Stomach (tissue), 9 donors: Measurements from ENCODE around the gene CELF2. TPM values are rescaled to one million over a fixed set of nuclear protein-coding genes. Genes with fewer than 3 reads are reported as not detected.

Source experiments
- DNase-seq, 2 donors: peaks; one replicate each; pipeline versions ENCODE4 v3.0.0 to v3.0.0-alpha.2; 2013 to 2019
- H3K27ac ChIP-seq, 5 donors: fragments of 200-600 bp in 4 of 5; sonication (generic) in 4 of 5; one replicate each; pipeline ENCODE4 v1.5.1; 2013 to 2019; ENCODE audit warnings: mild to moderate bottlenecking in 1 of 5, moderate library complexity in 1 of 5
- H3K27me3 ChIP-seq, 3 donors: fragments of 200-600 bp; sonication (generic); one replicate each; pipeline ENCODE4 v1.5.1; 2017 to 2019; ENCODE audit warnings: mixed run types in 1 of 3
- H3K36me3 ChIP-seq, 4 donors: fragments of 200-600 bp; sonication (generic); 1 replicate in 3 of 4; 2 replicates in 1 of 4; pipeline ENCODE4 v1.5.1; 2016 to 2019
- H3K4me1 ChIP-seq, 4 donors: fragments of 200-600 bp; sonication (generic); one replicate each; pipeline ENCODE4 v1.5.1; 2016 to 2019
- H3K4me3 ChIP-seq, 4 donors: fragments of 200-600 bp; sonication (generic) in 3 of 4; one replicate each; pipeline ENCODE4 v1.5.1; 2016 to 2019; ENCODE audit warnings: mild to moderate bottlenecking in 1 of 4
- H3K9me3 ChIP-seq, 4 donors: fragments of 200-600 bp; sonication (generic); one replicate each; pipeline ENCODE4 v1.5.1; 2016 to 2019
- EP300 ChIP-seq: sonication (generic); formaldehyde crosslinking; IDR thresholded peaks from one replicate; pipeline ENCODE4 v1.6.1; 2017; ENCODE audit warnings: antibody characterized with exemption
- POLR2A ChIP-seq, 4 donors: fragments of 450-650 bp; IDR thresholded peaks; one replicate each; pipeline ENCODE4 v1.6.1; 2016; ENCODE audit warnings: antibody characterized with exemption in 4 of 4, control low read depth in 2 of 4, mild to moderate bottlenecking in 1 of 4, moderate library complexity in 1 of 4
- POLR2AphosphoS5 ChIP-seq, 3 donors: sonication (generic); formaldehyde crosslinking; IDR thresholded peaks; one replicate each; pipeline ENCODE4 v1.6.1; 2016; ENCODE audit warnings: antibody characterized with exemption in 3 of 3
- WGBS, 5 donors: extraction: QIAGEN DNeasy Blood & Tissue Kit in 3 of 5; methylation state at CpG; one replicate each; pipeline versions ENCODE4 v1.1.5 to v1.1.7; 2013 to 2018; 5-methylcytosine and 5-hydroxymethylcytosine counted together
- intact Hi-C: fragments of 100-400 bp; cut with DNase I; formaldehyde crosslinking; loops from one replicate; pipeline ENCODE4 v1.15.1; 2023; ENCODE audit warnings: low total_unique reads
- polyA plus RNA-seq, 3 donors: library from polyadenylated mRNA; stranded (reverse); fragments of 200-250 nt; gene quantifications; one replicate each; pipeline ENCODE4 v1.2.3, GENCODE V29; 2013
- total RNA-seq, 5 donors: library from RNA; depleted of rRNA; stranded (reverse); fragments of >200 nt; gene quantifications; one replicate each; pipeline versions ENCODE4 v1.1.0 to v1.2.3, GENCODE V29; 2014 to 2016
- TF ChIP-seq, protein P1 (sequence below), 7 experiments: fragments of 450-650 bp in 4 of 7; fragments of 200-600 bp in 3 of 7; sonication (generic) in 3 of 7; IDR thresholded peaks; one replicate each; pipeline ENCODE4 v1.5.1; 2016 to 2019; ENCODE audit warnings: antibody characterized with exemption in 7 of 7, control low read depth in 2 of 7, mild to moderate bottlenecking in 1 of 7
- donor health status: healthy with polysubstance abuse.
- donor health status: Bipolar disorder and iron deficiency.
- donor health status: healthy.

Gene CELF2
- total and polyA plus RNA-seq, 8 donors, result 3.9 to 65.3 (median 36.1) TPM

GRCh38 chr10:10987111-10987510, 30.6 kb upstream of the CELF2 start:
- H3K36me3 ChIP-seq, result no peaks in the 10 kb centered on the region
- H3K4me1 ChIP-seq, result no peaks in the 10 kb centered on the region
- H3K9me3 ChIP-seq, result no peaks in the 10 kb centered on the region
- no peak overlapping the region for H3K27ac ChIP-seq
- no peak overlapping the region for H3K4me3 ChIP-seq
- no peaks in the 10 kb centered on the region for H3K27me3 ChIP-seq
- TF ChIP-seq, protein P1, sequence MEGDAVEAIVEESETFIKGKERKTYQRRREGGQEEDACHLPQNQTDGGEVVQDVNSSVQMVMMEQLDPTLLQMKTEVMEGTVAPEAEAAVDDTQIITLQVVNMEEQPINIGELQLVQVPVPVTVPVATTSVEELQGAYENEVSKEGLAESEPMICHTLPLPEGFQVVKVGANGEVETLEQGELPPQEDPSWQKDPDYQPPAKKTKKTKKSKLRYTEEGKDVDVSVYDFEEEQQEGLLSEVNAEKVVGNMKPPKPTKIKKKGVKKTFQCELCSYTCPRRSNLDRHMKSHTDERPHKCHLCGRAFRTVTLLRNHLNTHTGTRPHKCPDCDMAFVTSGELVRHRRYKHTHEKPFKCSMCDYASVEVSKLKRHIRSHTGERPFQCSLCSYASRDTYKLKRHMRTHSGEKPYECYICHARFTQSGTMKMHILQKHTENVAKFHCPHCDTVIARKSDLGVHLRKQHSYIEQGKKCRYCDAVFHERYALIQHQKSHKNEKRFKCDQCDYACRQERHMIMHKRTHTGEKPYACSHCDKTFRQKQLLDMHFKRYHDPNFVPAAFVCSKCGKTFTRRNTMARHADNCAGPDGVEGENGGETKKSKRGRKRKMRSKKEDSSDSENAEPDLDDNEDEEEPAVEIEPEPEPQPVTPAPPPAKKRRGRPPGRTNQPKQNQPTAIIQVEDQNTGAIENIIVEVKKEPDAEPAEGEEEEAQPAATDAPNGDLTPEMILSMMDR (IDR thresholded peaks at IDR 0.05), result no peak
- no peak for TF ChIP-seq EP300
- no peak for TF ChIP-seq POLR2AphosphoS5 (IDR thresholded peaks at IDR 0.05)
- TF ChIP-seq POLR2A (IDR thresholded peaks at IDR 0.05), result no peak
- DNase-seq, result no peak
- WGBS, 5 donors, result 69 to 84% (median 77%) methylated on average over 6 of the region's 6 CpGs
- intact Hi-C loops, result no loop called here

DNA sequence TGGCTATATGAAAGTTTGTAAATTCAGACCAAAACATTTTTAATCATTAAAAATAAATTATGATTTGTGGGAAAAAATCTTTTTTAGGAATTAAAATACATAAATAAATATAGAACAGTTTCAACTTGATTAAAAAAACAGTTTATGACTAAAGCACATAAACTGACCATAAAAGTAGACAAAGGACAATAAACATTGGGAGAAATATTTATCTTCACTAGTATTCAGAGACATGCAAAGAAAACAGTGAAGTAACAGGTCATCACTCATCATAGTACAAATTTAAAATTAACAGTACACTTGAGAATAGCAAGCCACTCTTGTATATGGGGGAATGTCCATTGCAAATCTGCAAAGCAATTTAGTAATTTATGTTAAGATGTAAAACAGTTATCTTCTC, 28.0 kb upstream of the CELF2 start:
- intact Hi-C loops, result no loop called here
- no peak for DNase-seq
- no peak overlapping the region for H3K27ac ChIP-seq
- H3K9me3 ChIP-seq, result no peaks in the 10 kb centered on the region
- no peaks in the 10 kb centered on the region for H3K4me1 ChIP-seq
- TF ChIP-seq POLR2A (IDR thresholded peaks at IDR 0.05) (no peak), POLR2AphosphoS5 (IDR thresholded peaks at IDR 0.05) (no peak), EP300 (no peak)
- TF ChIP-seq, protein P1 (IDR thresholded peaks at IDR 0.05), result no peak
- H3K4me3 ChIP-seq, result no peak overlapping the region
- H3K27me3 ChIP-seq, result no peaks in the 10 kb centered on the region
- no peaks in the 10 kb centered on the region for H3K36me3 ChIP-seq

DNA sequence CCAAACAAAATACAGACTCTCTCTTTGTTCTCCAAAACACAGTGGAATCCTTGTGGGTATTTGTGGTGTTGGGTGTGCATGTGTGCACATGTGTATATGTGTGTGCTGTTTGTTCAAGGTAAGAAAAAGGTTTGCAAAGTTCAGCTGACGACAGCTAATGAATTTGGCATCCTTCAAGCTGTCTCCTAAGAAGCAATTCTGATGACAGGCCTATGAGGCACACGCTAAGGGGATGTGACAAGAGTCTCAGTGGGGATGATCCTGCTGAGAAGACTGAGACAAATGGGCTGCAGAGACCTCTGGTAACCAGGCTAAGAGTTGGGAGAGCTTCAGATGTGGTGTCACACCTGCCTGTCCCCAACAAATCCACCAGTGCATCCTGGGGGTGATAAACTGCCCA, 26.5 kb upstream of the CELF2 start:
- WGBS, 5 donors, result 53 to 80% (median 70%) methylated on average over 2 of the region's 2 CpGs
- intact Hi-C loops, result no loop called here
- H3K27me3 ChIP-seq, result no peaks in the 10 kb centered on the region
- no peak overlapping the region for H3K27ac ChIP-seq
- H3K4me1 ChIP-seq, result no peaks in the 10 kb centered on the region
- TF ChIP-seq, protein P1 (IDR thresholded peaks at IDR 0.05), result no peak
- TF ChIP-seq EP300 (no peak), POLR2A (IDR thresholded peaks at IDR 0.05) (no peak), POLR2AphosphoS5 (IDR thresholded peaks at IDR 0.05) (no peak)
- no peak for DNase-seq
- no peaks in the 10 kb centered on the region for H3K9me3 ChIP-seq
- H3K4me3 ChIP-seq, result no peak overlapping the region
- H3K36me3 ChIP-seq, result no peaks in the 10 kb centered on the region

- DNase-seq, result no peak
- Histone ChIP-seq H3K4me3 (no peak overlapping the region), H3K9me3 (no peaks in the 10 kb centered on the region), H3K36me3 (no peaks in the 10 kb centered on the region), H3K4me1 (no peaks in the 10 kb centered on the region), H3K27ac (no peak overlapping the region), H3K27me3 (no peaks in the 10 kb centered on the region)
- intact Hi-C loops, result no loop called here
- WGBS, 5 donors, result 74 to 82% (median 81%) methylated on average over 2 of the region's 2 CpGs
- TF ChIP-seq EP300 (no peak), POLR2AphosphoS5 (IDR thresholded peaks at IDR 0.05) (no peak), POLR2A (IDR thresholded peaks at IDR 0.05) (no peak)
- TF ChIP-seq, protein P1 (IDR thresholded peaks at IDR 0.05), result no peak
These were observed 25.6 kb upstream of the CELF2 start for GRCh38 chr10:10992072-10992471.
